ENCODE data around the gene GPR101.

DNA sequence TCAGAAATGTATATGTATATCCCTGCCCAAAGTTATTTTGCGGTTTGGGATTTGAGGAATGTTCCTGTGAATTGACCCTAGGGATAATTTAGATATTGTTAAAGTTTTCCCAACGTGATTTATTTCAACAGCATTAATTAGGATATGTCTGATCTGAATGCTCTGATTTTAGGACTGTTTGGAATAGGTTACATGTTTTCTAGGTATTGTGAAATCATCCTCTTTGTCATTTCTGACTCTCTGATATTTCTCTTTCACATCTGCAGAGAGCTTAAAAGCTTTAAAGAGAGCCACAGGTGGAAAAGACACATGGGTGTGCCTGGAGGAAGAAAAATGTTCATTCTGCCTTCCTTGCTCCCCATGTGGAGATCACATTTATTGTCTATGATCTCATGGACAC is 5.1 kb downstream of the GPR101 start:
- TF ChIP-seq, protein P1, sequence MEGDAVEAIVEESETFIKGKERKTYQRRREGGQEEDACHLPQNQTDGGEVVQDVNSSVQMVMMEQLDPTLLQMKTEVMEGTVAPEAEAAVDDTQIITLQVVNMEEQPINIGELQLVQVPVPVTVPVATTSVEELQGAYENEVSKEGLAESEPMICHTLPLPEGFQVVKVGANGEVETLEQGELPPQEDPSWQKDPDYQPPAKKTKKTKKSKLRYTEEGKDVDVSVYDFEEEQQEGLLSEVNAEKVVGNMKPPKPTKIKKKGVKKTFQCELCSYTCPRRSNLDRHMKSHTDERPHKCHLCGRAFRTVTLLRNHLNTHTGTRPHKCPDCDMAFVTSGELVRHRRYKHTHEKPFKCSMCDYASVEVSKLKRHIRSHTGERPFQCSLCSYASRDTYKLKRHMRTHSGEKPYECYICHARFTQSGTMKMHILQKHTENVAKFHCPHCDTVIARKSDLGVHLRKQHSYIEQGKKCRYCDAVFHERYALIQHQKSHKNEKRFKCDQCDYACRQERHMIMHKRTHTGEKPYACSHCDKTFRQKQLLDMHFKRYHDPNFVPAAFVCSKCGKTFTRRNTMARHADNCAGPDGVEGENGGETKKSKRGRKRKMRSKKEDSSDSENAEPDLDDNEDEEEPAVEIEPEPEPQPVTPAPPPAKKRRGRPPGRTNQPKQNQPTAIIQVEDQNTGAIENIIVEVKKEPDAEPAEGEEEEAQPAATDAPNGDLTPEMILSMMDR (IDR thresholded peaks at IDR 0.05), result no peak
- TF ChIP-seq POLR2AphosphoS5 (IDR thresholded peaks at IDR 0.05), result no peak
- TF ChIP-seq POLR2A (IDR thresholded peaks at IDR 0.05), result no peak
- no peak for TF ChIP-seq EP300 (IDR thresholded peaks at IDR 0.05)

Measured in gastroesophageal sphincter (tissue), 3 donors.